ENCODE results near the gene RAB8B.
A peak's percentile ranks its signal among the peaks of the same experiment; 100 is the strongest.

Gene RAB8B

GRCh38 chr15:63277038-63277892 lies 87.9 kb downstream of the RAB8B start, which contains the start of gene APH1B:
Gene APH1B (plus strand): TSS chr15:63277605. CDS start chr15:63277624, 19 bp downstream.
- peak; percentile 81 for DNase-seq

GRCh38 chr15:63277893-63278456 lies 88.6 kb downstream of the RAB8B start:
- no peak for DNase-seq

DNA sequence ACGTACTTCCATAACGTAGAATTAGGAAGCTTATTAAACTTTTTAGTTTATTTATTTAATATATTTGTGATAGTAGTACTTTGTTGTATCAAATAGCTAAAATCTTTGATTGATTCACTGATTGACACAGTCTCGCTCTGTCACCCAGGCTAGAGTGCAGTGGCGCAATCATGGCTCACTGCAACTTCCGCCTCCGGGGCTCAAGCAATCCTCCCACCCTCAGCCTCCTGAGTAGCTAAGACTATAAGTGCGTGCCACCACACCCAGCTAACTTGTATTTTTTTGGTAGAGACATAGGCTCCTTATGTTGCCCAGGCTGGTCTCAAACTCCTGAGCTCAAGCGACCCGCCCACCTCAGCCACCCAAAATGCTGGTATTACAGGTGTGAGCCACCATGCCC lies 93.7 kb downstream of the RAB8B start:
- DNase-seq: no peak

DNA sequence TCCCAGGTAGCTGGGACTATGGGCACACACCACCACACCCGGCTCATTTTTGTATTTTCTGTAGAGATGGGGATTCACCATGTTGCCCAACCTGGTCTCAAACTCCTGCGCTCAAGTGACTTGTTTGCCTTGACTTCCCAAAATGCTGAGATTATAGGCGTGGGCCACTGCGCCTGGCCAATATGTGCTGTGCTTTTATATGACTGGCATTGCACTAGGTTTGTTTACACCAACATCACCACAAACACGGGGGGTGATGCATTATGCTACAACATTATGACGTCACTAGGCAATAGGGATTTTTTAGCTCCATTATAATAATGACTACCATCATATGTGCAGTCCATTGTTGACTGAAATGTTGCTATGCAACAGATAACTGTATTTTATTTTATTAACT lies 94.9 kb downstream of the RAB8B start:
- no peak for DNase-seq

DNA sequence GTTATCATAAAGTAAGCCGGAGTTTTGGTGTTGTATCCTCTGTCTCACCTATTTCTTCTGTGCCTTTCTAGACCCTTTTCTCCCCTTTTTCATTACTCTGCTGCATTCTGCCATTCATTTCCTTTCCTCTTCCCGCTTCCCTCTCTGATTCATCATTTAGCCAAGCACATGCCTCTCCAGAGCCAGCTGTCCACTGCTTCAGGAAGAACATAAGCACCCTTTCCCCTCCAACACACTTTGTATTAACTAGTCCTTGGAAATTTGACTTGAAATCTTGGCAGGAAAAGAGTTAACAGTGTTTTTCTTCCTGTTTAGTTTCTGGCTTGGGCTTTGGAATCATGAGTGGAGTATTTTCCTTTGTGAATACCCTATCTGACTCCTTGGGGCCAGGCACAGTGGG lies 97.7 kb downstream of the RAB8B start:
- DNase-seq: no peak

DNA sequence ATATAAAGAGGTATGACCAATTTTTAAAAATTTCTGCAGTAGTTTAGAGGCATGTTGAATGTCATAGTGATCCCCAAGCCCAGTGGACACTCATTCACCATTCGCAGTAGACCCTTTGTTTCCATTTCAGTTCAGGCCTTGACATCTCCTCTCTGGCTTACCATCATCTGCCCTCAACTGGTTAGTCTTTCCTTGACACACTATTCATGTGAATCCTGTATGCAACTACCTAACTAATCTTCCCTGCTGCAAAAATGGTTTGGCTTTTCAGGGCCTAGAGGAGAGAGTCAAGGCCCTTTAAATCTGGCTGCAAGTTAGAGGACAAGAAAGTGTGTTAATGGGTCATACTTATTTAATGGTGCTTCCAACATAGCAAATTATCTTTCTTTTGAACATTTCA lies 98.9 kb downstream of the RAB8B start:
- DNase-seq: no peak

GRCh38 chr15:63288778-63289378 lies 99.5 kb downstream of the RAB8B start:
- DNase-seq: peak; percentile 59

GRCh38 chr15:63291507-63291906 lies 102.1 kb downstream of the RAB8B start:
- DNase-seq: no peak

DNA sequence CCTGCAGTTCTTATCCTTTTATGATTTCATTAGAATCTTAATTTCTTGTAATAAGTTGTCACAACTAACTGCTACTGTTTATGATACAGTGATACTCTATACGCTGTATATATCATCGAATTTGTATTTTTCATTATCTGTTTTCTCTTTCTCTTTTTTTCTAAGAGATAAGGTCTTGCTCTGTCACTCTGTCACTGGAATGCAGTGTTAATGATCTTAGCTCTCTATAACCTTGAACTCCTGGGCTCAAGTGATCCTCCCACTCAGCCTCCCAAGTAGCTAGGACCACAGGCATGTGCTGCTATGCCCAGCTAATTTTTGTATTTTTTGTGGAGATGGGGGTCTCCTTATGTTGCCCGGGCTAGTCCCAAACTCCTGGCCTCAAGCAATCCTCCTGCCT lies 102.8 kb downstream of the RAB8B start:
- DNase-seq: no peak

DNA sequence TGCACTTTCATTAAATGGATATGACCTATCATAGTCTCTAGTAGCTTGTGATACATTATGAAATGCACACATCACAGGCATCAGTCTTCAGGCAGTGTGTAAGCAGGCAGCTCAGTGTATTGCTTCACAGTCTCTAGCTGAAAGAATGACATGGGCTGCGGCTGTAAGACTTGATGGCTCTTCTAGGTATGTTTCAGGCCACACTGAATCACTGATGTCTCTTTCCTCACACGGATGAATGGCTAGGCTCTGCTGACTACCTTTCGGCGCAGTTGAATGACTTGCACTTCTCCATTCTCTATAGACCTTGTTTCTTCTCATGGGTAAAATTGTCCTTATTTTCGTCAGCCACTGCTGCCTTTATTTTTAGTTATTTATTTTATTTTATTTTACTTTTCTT lies 103.4 kb downstream of the RAB8B start:
- no peak for DNase-seq

- no peak for DNase-seq
Measured at GRCh38 chr15:63294359-63294758, 105.0 kb downstream of the RAB8B start.

GRCh38 chr15:63295341-63295740 lies 105.9 kb downstream of the RAB8B start:
- no peak for DNase-seq

DNA sequence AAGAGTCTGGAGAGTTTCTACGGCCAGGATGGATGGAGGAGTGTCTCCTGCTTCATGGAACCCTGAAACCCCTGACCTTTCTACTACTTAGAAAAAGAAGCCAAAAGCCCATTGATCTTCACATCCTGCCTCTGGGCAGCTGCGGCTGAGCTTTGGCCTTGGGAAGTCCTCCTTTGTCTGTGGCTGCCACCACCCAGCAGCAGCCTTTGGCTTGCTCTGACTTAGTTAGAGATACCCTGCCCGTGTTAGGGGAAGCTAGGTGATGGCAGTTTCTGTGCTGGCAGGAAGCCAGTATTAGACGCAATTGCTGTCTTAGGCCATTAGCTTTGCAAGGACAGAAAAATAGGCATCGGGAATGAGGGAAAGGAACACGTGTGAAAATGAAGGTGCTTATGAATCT lies 106.8 kb downstream of the RAB8B start:
- DNase-seq: peak; percentile 25

GRCh38 chr15:63299943-63300575 lies 110.7 kb downstream of the RAB8B start:
- no peak for DNase-seq

DNA sequence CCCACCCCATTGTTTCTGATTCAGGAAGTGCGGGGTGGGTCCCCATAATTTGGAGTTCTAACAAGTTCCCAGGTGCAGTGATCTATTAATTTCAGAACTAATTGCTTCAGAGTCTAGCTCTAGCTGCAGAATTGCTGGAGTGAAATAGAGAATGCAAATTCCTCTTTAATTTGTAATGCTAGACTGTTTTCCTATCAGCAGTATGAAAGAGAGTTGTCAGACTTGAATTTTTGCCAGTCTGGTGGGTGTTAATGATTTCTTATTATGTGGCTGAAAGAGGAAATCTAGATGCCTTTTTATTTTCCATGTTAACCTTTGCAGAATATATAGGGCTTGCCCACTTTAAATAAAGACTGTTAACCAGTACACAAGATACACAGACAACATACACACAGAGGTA lies 111.7 kb downstream of the RAB8B start:
- DNase-seq: no peak

DNA sequence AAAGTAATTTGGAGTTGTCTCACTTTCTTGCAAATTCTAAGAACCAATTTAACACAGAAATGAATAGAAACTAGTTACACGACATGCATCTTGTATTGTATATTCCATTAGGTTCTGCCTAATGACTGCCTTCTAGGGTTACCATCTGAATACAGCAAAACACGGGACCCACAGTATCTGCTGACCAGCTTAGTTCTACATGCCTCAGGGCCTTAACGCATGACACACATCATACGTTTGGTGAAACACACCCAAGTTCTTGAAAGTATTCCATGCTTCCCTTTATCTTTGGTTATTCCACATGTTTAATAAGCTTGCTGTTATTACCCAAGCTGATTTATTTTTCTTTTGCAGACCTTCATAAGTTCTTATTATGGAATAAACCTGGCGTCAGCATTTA lies 115.9 kb downstream of the RAB8B start:
- DNase-seq: no peak

DNA sequence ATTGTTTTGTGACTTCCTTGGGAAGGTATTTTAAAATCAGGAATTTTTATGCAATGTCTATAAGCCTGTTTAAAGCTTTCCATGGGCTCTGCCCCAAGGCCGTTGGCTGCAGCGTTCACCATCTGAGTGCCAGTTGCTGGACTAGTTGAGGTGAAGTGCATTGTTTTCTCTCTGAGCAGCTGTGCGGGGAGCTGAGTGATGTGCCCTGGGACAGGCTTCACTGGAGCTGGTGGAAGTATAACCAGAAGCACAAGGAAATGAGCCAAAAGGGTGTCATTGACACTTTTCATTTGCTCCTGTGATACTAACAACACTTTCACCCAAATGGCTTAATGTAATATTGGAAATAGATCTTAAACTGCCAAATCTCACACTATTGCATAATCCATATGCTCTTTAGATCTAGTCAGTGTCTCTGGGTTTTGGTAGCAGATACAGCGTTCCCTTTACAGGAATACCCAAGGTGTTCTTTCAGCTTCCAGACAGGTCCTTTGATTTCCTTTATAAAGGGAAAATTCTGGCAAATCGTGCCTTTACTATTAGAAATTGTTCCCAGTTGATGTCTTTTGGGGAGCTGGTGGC lies 117.2 kb downstream of the RAB8B start:
- no peak for DNase-seq

DNA sequence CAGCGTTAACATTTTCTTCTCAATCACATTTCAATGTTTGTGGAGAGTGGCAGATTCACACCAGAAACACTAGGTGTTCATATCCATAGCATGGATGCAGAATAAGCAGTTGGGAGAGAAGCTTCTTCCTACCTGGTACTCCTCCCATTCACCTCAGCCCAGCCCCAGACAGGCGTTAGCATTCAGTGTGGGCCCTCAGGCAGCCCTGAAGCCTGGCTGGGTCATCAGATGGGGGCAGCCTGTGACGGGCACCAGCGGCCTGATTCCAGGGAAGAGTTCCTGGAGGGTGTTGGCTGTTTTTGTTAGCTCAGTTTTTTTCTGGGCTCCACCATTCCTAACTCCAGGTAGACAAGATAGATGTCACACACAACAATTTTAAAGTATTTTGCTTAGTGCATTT lies 119.1 kb downstream of the RAB8B start:
- DNase-seq: no peak

GRCh38 chr15:63308947-63309346 lies 119.5 kb downstream of the RAB8B start:
- no peak for DNase-seq

DNA sequence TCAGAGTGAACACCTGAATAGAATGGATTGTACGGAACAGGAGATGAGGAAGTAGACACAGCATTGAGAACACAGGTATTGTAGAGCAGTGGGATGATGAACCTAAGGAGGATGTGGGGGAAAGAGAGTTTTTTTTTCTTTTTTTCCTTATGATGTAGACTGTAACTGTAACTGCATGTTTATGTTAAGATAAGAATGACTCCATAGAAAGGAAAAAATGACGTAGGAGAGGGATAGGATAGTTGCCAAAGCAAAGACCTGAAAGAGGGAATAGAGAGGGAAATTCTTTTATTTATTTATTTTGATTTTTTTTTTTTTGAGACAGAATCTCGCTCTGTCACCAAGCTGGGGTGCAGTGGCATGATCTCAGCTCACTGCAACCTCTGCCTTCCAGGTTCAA lies 121.2 kb downstream of the RAB8B start:
- DNase-seq: no peak

- no peak for DNase-seq
Measured at GRCh38 chr15:63312286-63312685, 122.9 kb downstream of the RAB8B start.

DNA sequence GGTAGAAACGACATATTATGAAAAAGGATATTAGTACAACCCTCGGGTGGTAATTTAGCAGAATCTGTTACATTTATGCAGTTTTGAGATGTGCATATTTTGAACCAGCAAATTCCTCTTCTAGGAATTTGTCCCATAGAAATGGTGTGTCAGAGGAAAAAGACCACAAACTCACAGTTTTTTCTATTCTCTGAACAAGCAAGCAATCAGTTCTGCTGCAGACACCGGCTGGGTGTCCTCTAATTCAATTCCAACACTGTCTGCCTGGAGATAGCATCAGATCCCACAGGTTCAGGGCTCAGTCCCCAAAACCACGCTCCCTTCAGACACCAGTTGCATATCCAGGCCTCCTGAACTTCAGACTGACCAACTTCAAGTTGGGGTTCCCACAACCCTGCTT lies 124.4 kb downstream of the RAB8B start:
- DNase-seq: no peak

GRCh38 chr15:63314409-63314808 lies 125.0 kb downstream of the RAB8B start:
- no peak for DNase-seq
